ENCODE measurements around the gene ERRFI1.

- TF ChIP-seq CTCF (IDR thresholded peaks at IDR 0.05; ENCODE audit: low read depth, low read length) (no peak), MAX (IDR thresholded peaks at IDR 0.05; ENCODE audit: low read depth, low read length) (no peak)
Observed at GRCh38 chr1:8061210-8061609, 35.1 kb upstream of the ERRFI1 start.

All from NB4 (cell line).